Liver (tissue), 9 donors: ENCODE results near the gene DEFB118. TPM values are rescaled to one million over a fixed set of nuclear protein-coding genes. Genes with fewer than 3 reads are reported as not detected.

ENCODE experiments used
- DNase-seq: peaks from one replicate; pipeline ENCODE4 v3.0.0-alpha.2; 2017; ENCODE audit warnings: low spot score
- H3K27ac ChIP-seq, 2 donors: one replicate each; pipeline ENCODE4 v1.7.0; 2013; ENCODE audit warnings: inconsistent platforms in 2 of 2, low read length in 2 of 2, control low read depth in 1 of 2, low read depth in 1 of 2, mild to moderate bottlenecking in 1 of 2
- H3K27me3 ChIP-seq, 4 donors: one replicate each; pipeline versions ENCODE4 v1.6.1 to v1.7.0; 2013; ENCODE audit warnings: low read length in 3 of 4, inconsistent platforms in 1 of 4, mild to moderate bottlenecking in 1 of 4, moderate library complexity in 1 of 4; ENCODE audit not compliant: control insufficient read depth in 4 of 4, insufficient read depth in 4 of 4
- H3K36me3 ChIP-seq, 4 donors: one replicate each; pipeline versions ENCODE4 v1.6.1 to v1.7.0; 2013; ENCODE audit warnings: low read length in 3 of 4, mild to moderate bottlenecking in 3 of 4, low read depth in 1 of 4, moderate library complexity in 1 of 4; ENCODE audit not compliant: control insufficient read depth in 4 of 4, insufficient read depth in 3 of 4
- H3K4me1 ChIP-seq, 4 donors: one replicate each; pipeline versions ENCODE4 v1.6.1 to v1.7.0; 2013; ENCODE audit warnings: low read length in 3 of 4, mild to moderate bottlenecking in 3 of 4, moderate library complexity in 1 of 4; ENCODE audit not compliant: control insufficient read depth in 4 of 4, insufficient read depth in 4 of 4
- H3K4me3 ChIP-seq, 3 donors: one replicate each; pipeline versions ENCODE4 v1.6.1 to v1.7.0; 2013; ENCODE audit warnings: low read length in 3 of 3, control low read depth in 1 of 3, low read depth in 1 of 3, mild to moderate bottlenecking in 1 of 3
- H3K9ac ChIP-seq, 2 donors: one replicate each; pipeline ENCODE4 v1.7.0; 2013; ENCODE audit warnings: low read length in 2 of 2, mild to moderate bottlenecking in 2 of 2, moderate library complexity in 2 of 2, control low read depth in 1 of 2, low read depth in 1 of 2
- H3K9me3 ChIP-seq, 4 donors: one replicate each; pipeline versions ENCODE4 v1.6.1 to v1.7.0; 2013; ENCODE audit warnings: low read length in 3 of 4; ENCODE audit not compliant: control insufficient read depth in 4 of 4
- ATF3 ChIP-seq: IDR thresholded peaks from 2 replicates; pipeline ENCODE4 v1.6.1; 2016; ENCODE audit warnings: antibody characterized with exemption
- EGR1 ChIP-seq, 2 donors: IDR thresholded peaks; 2 replicates each; pipeline ENCODE4 v1.6.1; 2016 to 2018; ENCODE audit warnings: antibody characterized with exemption in 2 of 2, low read depth in 2 of 2
- FOXA1 ChIP-seq: IDR thresholded peaks from 2 replicates; pipeline ENCODE4 v1.6.1; 2016; ENCODE audit warnings: antibody characterized with exemption
- FOXA2 ChIP-seq: IDR thresholded peaks from 2 replicates; pipeline ENCODE4 v1.6.1; 2016; ENCODE audit warnings: antibody characterized with exemption
- GABPA ChIP-seq, 2 donors: IDR thresholded peaks in 1 of 2; conservative IDR thresholded peaks in 1 of 2; 2 replicates each; pipeline ENCODE4 v1.6.1; 2016; ENCODE audit warnings: antibody characterized with exemption in 2 of 2, mild to moderate bottlenecking in 1 of 2, moderate library complexity in 1 of 2
- HNF4A ChIP-seq, 2 donors: conservative IDR thresholded peaks; 2 replicates each; pipeline ENCODE4 v1.6.1; 2016; ENCODE audit warnings: antibody characterized with exemption in 2 of 2, mild to moderate bottlenecking in 2 of 2
- HNF4G ChIP-seq: IDR thresholded peaks from 2 replicates; pipeline ENCODE4 v1.6.1; 2016; ENCODE audit warnings: antibody characterized with exemption
- JUND ChIP-seq, 2 donors: IDR thresholded peaks; 2 replicates each; pipeline ENCODE4 v1.6.1; 2016; ENCODE audit warnings: antibody characterized with exemption in 2 of 2
- NR2F2 ChIP-seq: IDR thresholded peaks from 2 replicates; pipeline ENCODE4 v1.6.1; 2016; ENCODE audit warnings: antibody characterized with exemption
- RAD21 ChIP-seq, 2 donors: IDR thresholded peaks; 2 replicates each; pipeline ENCODE4 v1.6.1; 2016; ENCODE audit warnings: antibody characterized with exemption in 2 of 2, mild to moderate bottlenecking in 2 of 2
- REST ChIP-seq: IDR thresholded peaks from 2 replicates; pipeline ENCODE4 v1.6.1; 2016; ENCODE audit warnings: antibody characterized with exemption, mild to moderate bottlenecking
- RXRA ChIP-seq, 2 donors: IDR thresholded peaks; 2 replicates each; pipeline ENCODE4 v1.6.1; 2017 to 2018; ENCODE audit warnings: antibody characterized with exemption in 2 of 2, mild to moderate bottlenecking in 1 of 2
- SP1 ChIP-seq: IDR thresholded peaks from 2 replicates; pipeline ENCODE4 v1.6.1; 2018; ENCODE audit warnings: antibody characterized with exemption, mild to moderate bottlenecking
- TAF1 ChIP-seq: conservative IDR thresholded peaks from 2 replicates; pipeline ENCODE4 v1.6.1; 2016; ENCODE audit warnings: antibody characterized with exemption, mild to moderate bottlenecking
- YY1 ChIP-seq: IDR thresholded peaks from 2 replicates; pipeline ENCODE4 v1.6.1; 2016; ENCODE audit warnings: antibody characterized with exemption, mild to moderate bottlenecking
- ZBTB33 ChIP-seq: IDR thresholded peaks from 2 replicates; pipeline ENCODE4 v1.6.1; 2016; ENCODE audit warnings: antibody characterized with exemption
- WGBS: extraction: QIAGEN DNeasy Blood & Tissue Kit; methylation state at CpG from one replicate; pipeline ENCODE4 v1.1.7; 2013; 5-methylcytosine and 5-hydroxymethylcytosine counted together
- polyA plus RNA-seq, 2 donors: library from polyadenylated mRNA; stranded (reverse) in 1 of 2; unstranded in 1 of 2; fragments of 200-250 nt in 1 of 2; fragments of >200 nt in 1 of 2; fragmentation: Nextera tagmentation in 1 of 2; extraction: Ambion mirVana in 1 of 2; gene quantifications; one replicate each; pipeline versions ENCODE4 v1.2.1 to v1.2.3, GENCODE V29; 2013 to 2015
- total RNA-seq, 2 donors: library from RNA; depleted of rRNA; stranded (reverse); fragments of >200 nt; gene quantifications; one replicate each; pipeline ENCODE4 v1.2.3, GENCODE V29; 2014
- donor health status: healthy.
- donor health status: healthy.
- donor health status: healthy.
- donor health status: healthy.
- donor health status: healthy.

DEFB118 gene
- total and polyA plus RNA-seq, 4 donors = not detected

- DNase-seq = no peak
- Histone ChIP-seq H3K4me1 (no peaks in the 10 kb centered on the region), H3K4me3 (no peak overlapping the region), H3K27me3 (peaks cover 0 to 3% (median under 1%) of the 10 kb centered on the region in 4 donors), H3K27ac (no peak overlapping the region), H3K9me3 (peaks cover 0 to 2% (median 0%) of the 10 kb centered on the region in 4 donors), H3K36me3 (no peaks in the 10 kb centered on the region), H3K9ac (no peak overlapping the region)
- TF ChIP-seq ZBTB33 (no peak), RAD21 (IDR thresholded peaks at IDR 0.05) (no peak), YY1 (no peak), RXRA (IDR thresholded peaks at IDR 0.05) (no peak), FOXA2 (no peak), EGR1 (IDR thresholded peaks at IDR 0.05; ENCODE audit: low read depth in 2 of 2) (no peak)
- whole genome bisulfite sequencing = 54% methylated on average over 2 of the region's 2 CpGs
These were observed 24.4 kb downstream of the DEFB118 start for GRCh38 chr20:31392836-31393235.

- DNase-seq = no peak
- TF ChIP-seq FOXA2 (no peak), RAD21 (IDR thresholded peaks at IDR 0.05) (no peak), JUND (IDR thresholded peaks at IDR 0.05) (no peak), HNF4A (conservative IDR thresholded peaks at IDR 0.05) (no peak)
- H3K9ac ChIP-seq = no peak overlapping the region
- H3K9me3 ChIP-seq = peaks cover 0 to 2% (median 0%) of the 10 kb centered on the region in 4 donors
- no peaks in the 10 kb centered on the region for H3K4me1 ChIP-seq
- H3K36me3 ChIP-seq = no peaks in the 10 kb centered on the region
- H3K27me3 ChIP-seq = peaks cover 0 to 3% (median 0%) of the 10 kb centered on the region in 4 donors
- H3K4me3 ChIP-seq = no peak overlapping the region
- WGBS = 34% methylated on average over 3 of the region's 3 CpGs
- no peak overlapping the region for H3K27ac ChIP-seq
These were observed 26.5 kb downstream of the DEFB118 start for GRCh38 chr20:31394900-31395299.

GRCh38 chr20:31403886-31404285, 35.5 kb downstream of the DEFB118 start:
- TF ChIP-seq FOXA1 (no peak), TAF1 (no peak), EGR1 (IDR thresholded peaks at IDR 0.05; ENCODE audit: low read depth in 2 of 2) (no peak), REST (no peak), JUND (IDR thresholded peaks at IDR 0.05) (no peak), RXRA (IDR thresholded peaks at IDR 0.05) (no peak), ZBTB33 (no peak), YY1 (no peak), GABPA (IDR thresholded peaks at IDR 0.05 in 1 of 2, conservative IDR thresholded peaks at IDR 0.05 in 1 of 2) (no peak), FOXA2 (no peak), SP1 (no peak), RAD21 (IDR thresholded peaks at IDR 0.05) (no peak), HNF4A (conservative IDR thresholded peaks at IDR 0.05) (no peak), HNF4G (no peak), NR2F2 (no peak), ATF3 (no peak)
- Histone ChIP-seq H3K4me3 (no peak overlapping the region), H3K9me3 (no peaks in the 10 kb centered on the region), H3K27me3 (no peaks in the 10 kb centered on the region), H3K9ac (no peak overlapping the region), H3K4me1 (no peaks in the 10 kb centered on the region), H3K36me3 (no peaks in the 10 kb centered on the region), H3K27ac (no peak overlapping the region)
- WGBS = 47% methylated on average over 1 of the region's 1 CpG
- DNase-seq = no peak
